ENCODE results near the gene COG5. TPM values are rescaled to one million over a fixed set of nuclear protein-coding genes. Genes with fewer than 3 reads are reported as not detected.

COG5 gene
- total and polyA plus RNA-seq, 2 of the 8 experiments (the other 6 are each of a cell fraction or from before 2014, with no cell fraction given) = 10.5 to 28.1 TPM

GRCh38 chr7:107344799-107345198 is 218.9 kb downstream of the COG5 start (continued):
- TF ChIP-seq, protein P1, sequence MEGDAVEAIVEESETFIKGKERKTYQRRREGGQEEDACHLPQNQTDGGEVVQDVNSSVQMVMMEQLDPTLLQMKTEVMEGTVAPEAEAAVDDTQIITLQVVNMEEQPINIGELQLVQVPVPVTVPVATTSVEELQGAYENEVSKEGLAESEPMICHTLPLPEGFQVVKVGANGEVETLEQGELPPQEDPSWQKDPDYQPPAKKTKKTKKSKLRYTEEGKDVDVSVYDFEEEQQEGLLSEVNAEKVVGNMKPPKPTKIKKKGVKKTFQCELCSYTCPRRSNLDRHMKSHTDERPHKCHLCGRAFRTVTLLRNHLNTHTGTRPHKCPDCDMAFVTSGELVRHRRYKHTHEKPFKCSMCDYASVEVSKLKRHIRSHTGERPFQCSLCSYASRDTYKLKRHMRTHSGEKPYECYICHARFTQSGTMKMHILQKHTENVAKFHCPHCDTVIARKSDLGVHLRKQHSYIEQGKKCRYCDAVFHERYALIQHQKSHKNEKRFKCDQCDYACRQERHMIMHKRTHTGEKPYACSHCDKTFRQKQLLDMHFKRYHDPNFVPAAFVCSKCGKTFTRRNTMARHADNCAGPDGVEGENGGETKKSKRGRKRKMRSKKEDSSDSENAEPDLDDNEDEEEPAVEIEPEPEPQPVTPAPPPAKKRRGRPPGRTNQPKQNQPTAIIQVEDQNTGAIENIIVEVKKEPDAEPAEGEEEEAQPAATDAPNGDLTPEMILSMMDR (IDR thresholded peaks at IDR 0.05; ENCODE audit: control extremely low read depth in 1 of 3, insufficient read depth in 1 of 3, low read depth in 1 of 3, low read length in 3 of 3) = no peak
- TF ChIP-seq FOSL1 (IDR thresholded peaks at IDR 0.05; ENCODE audit: insufficient read depth, low read depth, low read length) = no peak
- TF ChIP-seq EGR1 (IDR thresholded peaks at IDR 0.05; ENCODE audit: borderline replicate concordance, low read depth, low read length) = no peak
- TF ChIP-seq GABPA (IDR thresholded peaks at IDR 0.05; ENCODE audit: borderline replicate concordance, insufficient read depth, low read length) = no peak
- TF ChIP-seq SAP30 (IDR thresholded peaks at IDR 0.05; ENCODE audit: insufficient read depth, insufficient replicate concordance, low read length) = no peak
- no peak for TF ChIP-seq PHF8 (conservative IDR thresholded peaks at IDR 0.05; ENCODE audit: low read depth, low read length)
- no peak for TF ChIP-seq RFX5 (IDR thresholded peaks at IDR 0.05; ENCODE audit: borderline replicate concordance, low read depth, low read length)
- TF ChIP-seq KDM4A (IDR thresholded peaks at IDR 0.05; ENCODE audit: low read depth, low read length, severe bottlenecking) = no peak
- no peak for TF ChIP-seq CHD1 (IDR thresholded peaks at IDR 0.05; ENCODE audit: low read depth, low read length)
- TF ChIP-seq EZH2 (IDR thresholded peaks at IDR 0.05; ENCODE audit: low read depth, low read length, severe bottlenecking) = no peak
